ENCODE measurements around the gene SPRED3. TPM values are rescaled to one million over a fixed set of nuclear protein-coding genes. Genes with fewer than 3 reads are reported as not detected.
A peak's percentile ranks its signal among the peaks of the same experiment; 100 is the strongest.

Gene SPRED3
- total and polyA plus RNA-seq, 2 of the 8 experiments (the other 6 are each of a cell fraction or from before 2014, with no cell fraction given), result 8.1 to 10.3 TPM

GRCh38 chr19:38385804-38386257 is 2.7 kb upstream of the SPRED3 start:
- Histone ChIP-seq H3K4me2 (ENCODE audit: insufficient read depth in 1 of 2, low read depth in 2 of 2, low read length in 2 of 2) (peak overlapping the region; percentile 82 to 92), H3K79me1 (ENCODE audit: low read depth, low read length) (peaks cover 4% of the 10 kb centered on the region; the same call in 1 of the 2 replicates), H4K5ac (ENCODE audit: insufficient read length, low read depth, low read length) (no peak overlapping the region), H3K14ac (ENCODE audit: insufficient read length) (no peak overlapping the region), H2BK12ac (ENCODE audit: low read depth, low read length) (no peak overlapping the region), H3K56ac (replicated peaks; ENCODE audit: insufficient read length, low read depth, low read length) (no peak overlapping the region), H2AK5ac (ENCODE audit: low read depth, low read length) (no peak overlapping the region), H2BK15ac (ENCODE audit: low read length) (no peak overlapping the region), H3K27ac (ENCODE audit: low read depth, low read length) (no peak overlapping the region), H3K18ac (ENCODE audit: extremely low read depth, low read length) (no peak overlapping the region; the same call in 1 of the 2 replicates), H3K23ac (ENCODE audit: insufficient read length) (no peak overlapping the region), H4K8ac (ENCODE audit: extremely low read depth, insufficient read depth, low read length) (peak overlapping the region; percentile 62; the same call in 1 of the 2 replicates), H3K4me1 (replicated peaks in 1 of 4; ENCODE audit: control insufficient read depth in 3 of 4, insufficient read depth in 4 of 4, low read length in 3 of 4) (peaks cover 3 to 20% (median 11%) of the 10 kb centered on the region in 4 experiments), H3K9ac (replicated peaks in 1 of 4; ENCODE audit: extremely low read depth in 1 of 4, low read depth in 3 of 4, low read length in 3 of 4) (no peak overlapping the region), H3K4me3 (ENCODE audit: extremely low read depth in 1 of 4, insufficient read depth in 2 of 4, low read depth in 3 of 4, low read length in 4 of 4) (peak overlapping the region in 2 of 4 experiments; percentile 7 to 95; a peak in 2 of 8 replicates), H3K23me2 (ENCODE audit: low read depth, low read length) (peaks cover 12% of the 10 kb centered on the region), H3K27me3 (replicated peaks in 1 of 4; ENCODE audit: control insufficient read depth in 3 of 4, extremely low read depth in 1 of 4, insufficient read depth in 3 of 4, low read length in 3 of 4) (no peaks in the 10 kb centered on the region), H3K9me3 (ENCODE audit: insufficient read depth in 2 of 2, low read depth in 1 of 2, low read length in 1 of 2) (no peaks in the 10 kb centered on the region), H2AFZ (ENCODE audit: low read length) (no peak overlapping the region), H2BK120ac (replicated peaks; ENCODE audit: low read depth, low read length) (no peak overlapping the region), H3K79me2 (ENCODE audit: control insufficient read depth in 1 of 2, insufficient read depth in 2 of 2, low read length in 2 of 2) (peaks cover 0 to 5% of the 10 kb centered on the region in 2 experiments; a peak in 2 of 4 replicates), H2BK5ac (ENCODE audit: low read depth, low read length) (no peak overlapping the region), H3K4ac (replicated peaks; ENCODE audit: insufficient read length, low read depth, low read length) (no peak overlapping the region), H3K36me3 (ENCODE audit: control insufficient read depth in 2 of 4, insufficient read depth in 4 of 4, low read length in 3 of 4) (peaks cover 10 to 23% (median 18%) of the 10 kb centered on the region in 4 experiments; a peak in 7 of 8 replicates), H4K91ac (replicated peaks; ENCODE audit: insufficient read length, low read length) (no peak overlapping the region), H2BK20ac (ENCODE audit: low read length) (no peak overlapping the region), H4K20me1 (replicated peaks in 1 of 2; ENCODE audit: control insufficient read depth in 1 of 2, insufficient read depth in 2 of 2, low read length in 2 of 2) (peaks cover 0 to 19% of the 10 kb centered on the region in 2 experiments)
- POLR2A ChIA-PET (ENCODE audit: partially characterized antibody), result interaction anchor here (0.6 to 3.0 kb wide), 6 partner anchors 9 to 134 kb away, joined by 3 to 12 read pairs (median 4); no protein-coding TSS in a partner anchor
- 77% methylated on average over 32 of the region's 40 CpGs; no CpG with 5 or more reads in 1 of the 2 experiments for WGBS, 2 experiments (ENCODE audit: extremely low coverage in 1 of 2, insufficient coverage in 1 of 2, insufficient read length in 1 of 2, insufficient replicate concordance in 2 of 2, low coverage in 1 of 2, low lambda C conversion rate in 2 of 2, missing lambda C conversion rate in 1 of 2)
- CTCF ChIA-PET (ENCODE audit: partially characterized antibody), result interaction anchor here (0.6 to 3.2 kb wide), 13 partner anchors 11 to 485 kb away, joined by 3 to 37 read pairs (median 4); partner anchors contain the start of genes FAM98C and PSMD8
- DNase-seq (ENCODE audit: low read depth in 1 of 2, low spot score in 2 of 2) (no peak), FAIRE-seq (no peak)
- TF ChIP-seq BRCA1 (IDR thresholded peaks at IDR 0.05; ENCODE audit: low read depth, low read length) (no peak), BCL11A (IDR thresholded peaks at IDR 0.05; ENCODE audit: low read depth in 2 of 2, low read length in 2 of 2) (no peak), USF2 (IDR thresholded peaks at IDR 0.05; ENCODE audit: low read length) (no peak), CTBP2 (IDR thresholded peaks at IDR 0.05; ENCODE audit: borderline replicate concordance, insufficient read depth, insufficient read length, low read length) (no peak), RFX5 (IDR thresholded peaks at IDR 0.05; ENCODE audit: borderline replicate concordance, low read depth, low read length) (no peak), HDAC2 (IDR thresholded peaks at IDR 0.05; ENCODE audit: borderline replicate concordance in 1 of 2, low read depth in 2 of 2, low read length in 2 of 2) (no peak), TEAD4 (IDR thresholded peaks at IDR 0.05; ENCODE audit: low read depth, low read length) (no peak), FOSL1 (IDR thresholded peaks at IDR 0.05; ENCODE audit: insufficient read depth, low read depth, low read length) (no peak), CEBPB (IDR thresholded peaks at IDR 0.05; ENCODE audit: low read depth, low read length) (no peak), JUN (IDR thresholded peaks at IDR 0.05; ENCODE audit: low read depth, low read length) (no peak)
- TF ChIP-seq, protein P1, sequence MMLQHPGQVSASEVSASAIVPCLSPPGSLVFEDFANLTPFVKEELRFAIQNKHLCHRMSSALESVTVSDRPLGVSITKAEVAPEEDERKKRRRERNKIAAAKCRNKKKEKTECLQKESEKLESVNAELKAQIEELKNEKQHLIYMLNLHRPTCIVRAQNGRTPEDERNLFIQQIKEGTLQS (IDR thresholded peaks at IDR 0.05; ENCODE audit: insufficient read depth, low read depth, low read length), result no peak
